A549 (cell line): Measurements from ENCODE around the gene ERICH6.

Experiments used
- CBX8 ChIP-seq: fragments of 200-600 bp; sonication (generic); IDR thresholded peaks from 2 replicates; pipeline ENCODE4 v1.6.1; 2016
- HDAC2 ChIP-seq: fragments of 200-600 bp; sonication (generic); IDR thresholded peaks from 2 replicates; pipeline ENCODE4 v1.6.1; 2016
- POLR2A ChIP-seq: IDR thresholded peaks from 2 replicates; pipeline ENCODE4 v1.6.1; 2012; ENCODE audit warnings: mild to moderate bottlenecking, low read length
- ZSCAN20 ChIP-seq: fragments of 250-450 bp; sonication (Bioruptor Pico); IDR thresholded peaks from 2 replicates; pipeline ENCODE4 v1.8.0; 2022; ENCODE audit warnings: mild to moderate bottlenecking, moderate library complexity
- TF ChIP-seq, protein P1 (sequence below): fragments of >200 bp; sonication (Bioruptor Twin); formaldehyde crosslinking; IDR thresholded peaks from 3 replicates; pipeline ENCODE4 v1.5.1; 2016
- TF ChIP-seq, protein P2 (sequence below): IDR thresholded peaks from 2 replicates; pipeline ENCODE4 v1.6.1; 2012; ENCODE audit warnings: low read depth, borderline replicate concordance
- TF ChIP-seq, protein P3 (sequence below): fragments of 200-600 bp; sonication (generic); IDR thresholded peaks from 2 replicates; pipeline ENCODE4 v1.6.1; 2016; ENCODE audit warnings: antibody characterized with exemption, mild to moderate bottlenecking, moderate library complexity
- TF ChIP-seq, protein P4 (sequence below): IDR thresholded peaks from 2 replicates; pipeline ENCODE4 v1.6.1; 2012

DNA sequence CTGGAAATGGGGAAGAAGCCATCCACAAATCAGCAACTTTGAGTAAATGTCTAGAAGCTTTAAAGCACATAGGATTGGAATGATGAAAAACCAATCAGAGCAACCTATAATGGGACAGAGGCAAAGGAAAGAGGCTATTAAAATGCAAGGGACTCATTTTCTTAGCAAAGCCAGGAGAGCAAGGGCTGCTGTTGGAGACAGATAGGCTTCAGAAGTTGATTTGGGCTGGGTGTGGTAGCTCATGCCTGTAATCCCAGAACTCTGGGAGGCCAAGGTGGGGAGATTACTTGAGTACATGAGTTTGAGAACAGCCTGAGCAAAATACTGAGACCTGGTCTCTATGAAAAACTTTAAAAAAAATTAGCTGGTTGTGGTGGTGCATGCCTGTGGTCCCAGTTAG is 16.1 kb downstream of the ERICH6 start:
- TF ChIP-seq HDAC2 (no peak), CBX8 (no peak), ZSCAN20 (CRISPR knock-in tag) (no peak), POLR2A (no peak)
- TF ChIP-seq, protein P1, sequence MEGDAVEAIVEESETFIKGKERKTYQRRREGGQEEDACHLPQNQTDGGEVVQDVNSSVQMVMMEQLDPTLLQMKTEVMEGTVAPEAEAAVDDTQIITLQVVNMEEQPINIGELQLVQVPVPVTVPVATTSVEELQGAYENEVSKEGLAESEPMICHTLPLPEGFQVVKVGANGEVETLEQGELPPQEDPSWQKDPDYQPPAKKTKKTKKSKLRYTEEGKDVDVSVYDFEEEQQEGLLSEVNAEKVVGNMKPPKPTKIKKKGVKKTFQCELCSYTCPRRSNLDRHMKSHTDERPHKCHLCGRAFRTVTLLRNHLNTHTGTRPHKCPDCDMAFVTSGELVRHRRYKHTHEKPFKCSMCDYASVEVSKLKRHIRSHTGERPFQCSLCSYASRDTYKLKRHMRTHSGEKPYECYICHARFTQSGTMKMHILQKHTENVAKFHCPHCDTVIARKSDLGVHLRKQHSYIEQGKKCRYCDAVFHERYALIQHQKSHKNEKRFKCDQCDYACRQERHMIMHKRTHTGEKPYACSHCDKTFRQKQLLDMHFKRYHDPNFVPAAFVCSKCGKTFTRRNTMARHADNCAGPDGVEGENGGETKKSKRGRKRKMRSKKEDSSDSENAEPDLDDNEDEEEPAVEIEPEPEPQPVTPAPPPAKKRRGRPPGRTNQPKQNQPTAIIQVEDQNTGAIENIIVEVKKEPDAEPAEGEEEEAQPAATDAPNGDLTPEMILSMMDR: no peak
- TF ChIP-seq, protein P2, sequence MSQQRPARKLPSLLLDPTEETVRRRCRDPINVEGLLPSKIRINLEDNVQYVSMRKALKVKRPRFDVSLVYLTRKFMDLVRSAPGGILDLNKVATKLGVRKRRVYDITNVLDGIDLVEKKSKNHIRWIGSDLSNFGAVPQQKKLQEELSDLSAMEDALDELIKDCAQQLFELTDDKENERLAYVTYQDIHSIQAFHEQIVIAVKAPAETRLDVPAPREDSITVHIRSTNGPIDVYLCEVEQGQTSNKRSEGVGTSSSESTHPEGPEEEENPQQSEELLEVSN: no peak
- TF ChIP-seq, protein P3, sequence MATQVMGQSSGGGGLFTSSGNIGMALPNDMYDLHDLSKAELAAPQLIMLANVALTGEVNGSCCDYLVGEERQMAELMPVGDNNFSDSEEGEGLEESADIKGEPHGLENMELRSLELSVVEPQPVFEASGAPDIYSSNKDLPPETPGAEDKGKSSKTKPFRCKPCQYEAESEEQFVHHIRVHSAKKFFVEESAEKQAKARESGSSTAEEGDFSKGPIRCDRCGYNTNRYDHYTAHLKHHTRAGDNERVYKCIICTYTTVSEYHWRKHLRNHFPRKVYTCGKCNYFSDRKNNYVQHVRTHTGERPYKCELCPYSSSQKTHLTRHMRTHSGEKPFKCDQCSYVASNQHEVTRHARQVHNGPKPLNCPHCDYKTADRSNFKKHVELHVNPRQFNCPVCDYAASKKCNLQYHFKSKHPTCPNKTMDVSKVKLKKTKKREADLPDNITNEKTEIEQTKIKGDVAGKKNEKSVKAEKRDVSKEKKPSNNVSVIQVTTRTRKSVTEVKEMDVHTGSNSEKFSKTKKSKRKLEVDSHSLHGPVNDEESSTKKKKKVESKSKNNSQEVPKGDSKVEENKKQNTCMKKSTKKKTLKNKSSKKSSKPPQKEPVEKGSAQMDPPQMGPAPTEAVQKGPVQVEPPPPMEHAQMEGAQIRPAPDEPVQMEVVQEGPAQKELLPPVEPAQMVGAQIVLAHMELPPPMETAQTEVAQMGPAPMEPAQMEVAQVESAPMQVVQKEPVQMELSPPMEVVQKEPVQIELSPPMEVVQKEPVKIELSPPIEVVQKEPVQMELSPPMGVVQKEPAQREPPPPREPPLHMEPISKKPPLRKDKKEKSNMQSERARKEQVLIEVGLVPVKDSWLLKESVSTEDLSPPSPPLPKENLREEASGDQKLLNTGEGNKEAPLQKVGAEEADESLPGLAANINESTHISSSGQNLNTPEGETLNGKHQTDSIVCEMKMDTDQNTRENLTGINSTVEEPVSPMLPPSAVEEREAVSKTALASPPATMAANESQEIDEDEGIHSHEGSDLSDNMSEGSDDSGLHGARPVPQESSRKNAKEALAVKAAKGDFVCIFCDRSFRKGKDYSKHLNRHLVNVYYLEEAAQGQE: no peak
- TF ChIP-seq, protein P4, sequence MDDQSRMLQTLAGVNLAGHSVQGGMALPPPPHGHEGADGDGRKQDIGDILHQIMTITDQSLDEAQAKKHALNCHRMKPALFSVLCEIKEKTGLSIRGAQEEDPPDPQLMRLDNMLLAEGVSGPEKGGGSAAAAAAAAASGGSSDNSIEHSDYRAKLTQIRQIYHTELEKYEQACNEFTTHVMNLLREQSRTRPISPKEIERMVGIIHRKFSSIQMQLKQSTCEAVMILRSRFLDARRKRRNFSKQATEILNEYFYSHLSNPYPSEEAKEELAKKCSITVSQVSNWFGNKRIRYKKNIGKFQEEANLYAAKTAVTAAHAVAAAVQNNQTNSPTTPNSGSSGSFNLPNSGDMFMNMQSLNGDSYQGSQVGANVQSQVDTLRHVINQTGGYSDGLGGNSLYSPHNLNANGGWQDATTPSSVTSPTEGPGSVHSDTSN: no peak
